K562 (cell line): ENCODE data around the gene NSMF. TPM values are rescaled to one million over a fixed set of nuclear protein-coding genes. Genes with fewer than 3 reads are reported as not detected.

Experiments used
- ATAC-seq: fragments of 200-7000 bp; cut with Tn5 transposase; 3 replicates; pipeline ENCODE4 v1.9.1; 2020; ENCODE audit warnings: moderate library complexity
- BruUV-seq: library from RNA; stranded (reverse); fragments of 400-500 nt; replicated peaks from 2 replicates; lab custom pipeline; 2021; lab: Mats Ljungman, UMichigan
- CTCF ChIA-PET: fragments of 300-600 bp; formaldehyde crosslinking; extraction: SDS; loops from one replicate; lab custom pipeline; 2021; ENCODE audit warnings: low intra/inter-chr PET ratio; lab: Yijun Ruan, JAX
- POLR2A ChIA-PET: fragments of 300-600, 350-650 bp; sonication (Branson Sonifier 250); formaldehyde crosslinking; extraction: SDS; loops from one replicate; lab custom pipeline; 2021; ENCODE audit warnings: antibody characterized with exemption, inconsistent platforms; lab: Yijun Ruan, JAX
- DNase-seq, 4 experiments: peaks; one replicate each; pipeline versions ENCODE4 v3.0.0 to v3.0.0-alpha.2; 2011 to 2018; ENCODE audit warnings: low spot score in 3 of 4, mixed read lengths in 3 of 4; ENCODE audit errors: extremely low read depth in 1 of 4
- FAIRE-seq: peaks from 2 replicates; lab custom pipeline; 2011; peaks lifted over from hg19 to GRCh38; lab: Jason Lieb, UNC
- H2AFZ ChIP-seq: 2 replicates; pipeline ENCODE4 v1.6.0; 2011; ENCODE audit warnings: low read depth, low read length, control low read depth, inconsistent platforms
- H3K27ac ChIP-seq: fragments of 200-600 bp; 3 replicates; pipeline ENCODE4 v1.8.0; 2011; ENCODE audit warnings: low read depth, mild to moderate bottlenecking, control low read depth, inconsistent platforms, low read length, moderate library complexity, mixed read lengths; ENCODE audit errors: extremely low read depth
- H3K27me3 ChIP-seq, 2 experiments: fragments of 300-600 bp in 1 of 2; 2 replicates in 1 of 2; 3 replicates in 1 of 2; pipeline versions ENCODE4 v1.6.0 to v1.8.0; 2011; ENCODE audit warnings: inconsistent platforms in 2 of 2, low read length in 2 of 2, mild to moderate bottlenecking in 1 of 2, mixed read lengths in 1 of 2, moderate library complexity in 1 of 2; ENCODE audit not compliant: control insufficient read depth in 2 of 2, insufficient read depth in 2 of 2
- H3K36me3 ChIP-seq: fragments of 300-600 bp; 3 replicates; pipeline ENCODE4 v1.8.0; 2011; ENCODE audit warnings: mild to moderate bottlenecking, low read length, inconsistent platforms; ENCODE audit not compliant: control insufficient read depth, insufficient read depth
- H3K4me1 ChIP-seq, 2 experiments: fragments of 200-600 bp in 1 of 2; replicated peaks in 1 of 2; 2 replicates in 1 of 2; 3 replicates in 1 of 2; pipeline versions ENCODE4 v1.5.1 to v1.8.0; 2011; ENCODE audit warnings: inconsistent platforms in 2 of 2, low read length in 2 of 2, mild to moderate bottlenecking in 1 of 2, mixed read lengths in 1 of 2, moderate library complexity in 1 of 2; ENCODE audit not compliant: control insufficient read depth in 2 of 2, insufficient read depth in 2 of 2
- H3K4me2 ChIP-seq: 2 replicates; pipeline ENCODE4 v1.6.1; 2011; ENCODE audit warnings: low read length, control low read depth, inconsistent platforms, mixed read lengths; ENCODE audit not compliant: insufficient read depth
- H3K4me3 ChIP-seq: fragments of 200-600 bp; sonication (generic), shearing (Covaris generic); 2 replicates; pipeline ENCODE4 v1.5.1; 2016; ENCODE audit warnings: control low read depth, inconsistent platforms
- H3K79me2 ChIP-seq: fragments of 200-600 bp; 3 replicates; pipeline ENCODE4 v1.8.0; 2011; ENCODE audit warnings: low read length, inconsistent platforms; ENCODE audit not compliant: control insufficient read depth, insufficient read depth
- H3K9ac ChIP-seq, 2 experiments: 2 replicates each; pipeline versions ENCODE4 v1.6.0 to v1.6.1; 2011; ENCODE audit warnings: low read depth in 2 of 2, low read length in 2 of 2, control low read depth in 1 of 2, inconsistent platforms in 1 of 2, mild to moderate bottlenecking in 1 of 2, mixed read lengths in 1 of 2; ENCODE audit not compliant: insufficient read depth in 1 of 2
- H3K9me1 ChIP-seq: one replicate; pipeline ENCODE4 v1.6.0; 2011; ENCODE audit warnings: inconsistent platforms, mild to moderate bottlenecking, low read length, moderate library complexity; ENCODE audit not compliant: control insufficient read depth, insufficient read depth
- H3K9me3 ChIP-seq: replicated peaks from 2 replicates; pipeline ENCODE4 v1.5.1; 2011; ENCODE audit warnings: low read depth, low read length, inconsistent platforms; ENCODE audit not compliant: control insufficient read depth, insufficient read depth
- H4K20me1 ChIP-seq: replicated peaks from 2 replicates; pipeline ENCODE4 v1.6.1; 2011; ENCODE audit warnings: low read length, inconsistent platforms, mixed read lengths; ENCODE audit not compliant: control insufficient read depth, insufficient read depth
- HMGN3 ChIP-seq: IDR thresholded peaks from 2 replicates; pipeline ENCODE4 v1.6.1; 2011; ENCODE audit warnings: borderline replicate concordance, low read depth, mild to moderate bottlenecking, mixed read lengths, low read length; ENCODE audit not compliant: insufficient read length; ENCODE audit errors: extremely low read depth
- MYNN ChIP-seq, 2 experiments: sonication (generic); formaldehyde crosslinking in 1 of 2; IDR thresholded peaks; 2 replicates each; pipeline versions ENCODE4 v1.5.0 to v1.6.1; 2016 to 2020; ENCODE audit warnings: antibody characterized with exemption in 1 of 2, missing genetic modification reagents in 1 of 2
- ZBTB40 ChIP-seq, 2 experiments: fragments of 450-650 bp in 1 of 2; sonication (generic) in 1 of 2; formaldehyde crosslinking in 1 of 2; IDR thresholded peaks; 2 replicates each; pipeline versions ENCODE4 v1.7.1 to v1.9.0; 2016 to 2022; ENCODE audit warnings: inconsistent platforms in 1 of 2, mild to moderate bottlenecking in 1 of 2, missing genetic modification reagents in 1 of 2
- WGBS: fragments of 100-300 bp; shearing (Covaris generic); methylation state at CpG from one replicate; pipeline ENCODE4 v1.1.6; 2016; ENCODE audit warnings: low coverage, mixed read lengths; ENCODE audit not compliant: insufficient coverage; ENCODE audit errors: missing lambda C conversion rate; 5-methylcytosine and 5-hydroxymethylcytosine counted together
- in situ Hi-C: fragments of 300-500 bp; cut with MboI; formaldehyde crosslinking; loops from 4 replicates; pipeline ENCODE4 v1.15.0; 2018; ENCODE audit warnings: inconsistent platforms, mixed read lengths
- intact Hi-C: fragments of 100-400 bp; cut with micrococcal nuclease; formaldehyde crosslinking; loops from 2 replicates; pipeline ENCODE4 v1.14.2; 2022
- polyA plus RNA-seq, 8 experiments: library from polyadenylated mRNA; depleted of rRNA in 4 of 8; stranded (reverse) in 5 of 8; unstranded in 3 of 8; fragments of >200 nt; fragmentation: Nextera tagmentation in 2 of 8; fragmentation: Illumina TruSeq in 1 of 8; extraction: Ambion mirVana in 2 of 8; extraction: Trizol in 1 of 8; gene quantifications; 2 replicates each; pipeline versions ENCODE4 v1.2.1 to v1.2.3, GENCODE V29; 2011 to 2014; ENCODE audit warnings: inconsistent platforms in 1 of 8, missing spikeins in 1 of 8
- total RNA-seq, 7 experiments: library from RNA; depleted of rRNA in 6 of 7; stranded (reverse); fragments of >200 nt in 6 of 7; fragmentation: Illumina TruSeq in 2 of 7; extraction: Trizol in 2 of 7; gene quantifications; 2 replicates each; pipeline versions ENCODE4 v1.2.1 to v1.2.3, GENCODE V29; 2011 to 2021; ENCODE audit warnings: low replicate concordance in 1 of 7

The NSMF gene
- total and polyA plus RNA-seq, 9 of the 15 experiments (the other 6 are each of a cell fraction or from before 2014, with no cell fraction given): 0.20 to 82.7 (median 29.3) TPM

GRCh38 chr9:137462986-137463930, 4.1 kb upstream of the NSMF start:
- TF ChIP-seq ZBTB40 (IDR thresholded peaks at IDR 0.05) (no peak), ZBTB40 (CRISPR knock-in tag; IDR thresholded peaks at IDR 0.05) (0 out of 2 replicates have a peak, but pooled peaks have one; percentile 8), HMGN3 (peak; percentile 31), MYNN (IDR thresholded peaks at IDR 0.05) (no peak), MYNN (CRISPR knock-in tag; IDR thresholded peaks at IDR 0.05) (no peak)
- TF ChIP-seq, all 486 proteins: peak for 2
- intact Hi-C loops: no loop called here

More at GRCh38 chr9:137462986-137463930, 4.1 kb upstream of the NSMF start:
- no peaks in the 10 kb centered on the region for H3K9me3 ChIP-seq
- ATAC-seq (no peak), FAIRE-seq (no peak), DNase-seq (no peak)
- 75% methylated on average over 25 of the region's 30 CpGs for WGBS
- no peaks in the 10 kb centered on the region for H4K20me1 ChIP-seq
- H3K79me2 ChIP-seq: peaks cover 7% of the 10 kb centered on the region
- H3K27ac ChIP-seq: no peak overlapping the region
- H3K9ac ChIP-seq: peak overlapping the region in 1 of 2 experiments; percentile 76; a peak in 2 of 4 replicates
- no TSS peak for BruUV-seq
- CTCF ChIA-PET: no interaction called here
- H3K4me1 ChIP-seq: peaks cover 17 to 86% of the 10 kb centered on the region in 2 experiments
- POLR2A ChIA-PET: interaction anchor here (1.0 to 1.5 kb wide), 2 partner anchors 19 to 29 kb away, joined by 3 to 6 read pairs; no protein-coding TSS in a partner anchor
- no peaks in the 10 kb centered on the region for H3K36me3 ChIP-seq
- H3K9me1 ChIP-seq: no peaks in the 10 kb centered on the region
- H3K27me3 ChIP-seq: no peaks in the 10 kb centered on the region
- H3K4me3 ChIP-seq: no peak overlapping the region
- no peak overlapping the region for H3K4me2 ChIP-seq
- in situ Hi-C loops: no loop called here
- no peak overlapping the region for H2AFZ ChIP-seq
